Psoas muscle (tissue), 8 donors: ENCODE results near the gene ZNF568. TPM values are rescaled to one million over a fixed set of nuclear protein-coding genes. Genes with fewer than 3 reads are reported as not detected.

Experiments
- ATAC-seq, 4 donors: fragments of 200-7000 bp; cut with Tn5 transposase; one replicate each; pipeline ENCODE4 v1.9.1; 2020; ENCODE audit warnings: moderate library complexity in 3 of 4, mild to moderate bottlenecking in 2 of 4
- DNase-seq, 2 donors: peaks; one replicate each; pipeline ENCODE4 v3.0.0-alpha.2; 2020
- H3K27ac ChIP-seq: fragments of 200-600 bp; one replicate; pipeline ENCODE4 v1.8.0; 2022
- H3K27me3 ChIP-seq, 3 donors: fragments of 200-600 bp in 1 of 3; one replicate each; pipeline versions ENCODE4 v1.6.1 to v1.8.0; 2013 to 2022; ENCODE audit warnings: low read length in 2 of 3, mild to moderate bottlenecking in 2 of 3, moderate library complexity in 1 of 3; ENCODE audit not compliant: insufficient read depth in 3 of 3
- H3K36me3 ChIP-seq, 2 donors: fragments of 200-600 bp in 1 of 2; one replicate each; pipeline versions ENCODE4 v1.6.1 to v1.8.0; 2013 to 2022; ENCODE audit warnings: low read depth in 1 of 2, mild to moderate bottlenecking in 1 of 2, moderate library complexity in 1 of 2; ENCODE audit not compliant: insufficient read depth in 1 of 2
- H3K4me1 ChIP-seq: fragments of 200-600 bp; one replicate; pipeline ENCODE4 v1.8.0; 2022
- H3K4me3 ChIP-seq: fragments of 200-600 bp; one replicate; pipeline ENCODE4 v1.8.0; 2022; ENCODE audit warnings: mild to moderate bottlenecking
- H3K9me3 ChIP-seq: fragments of 200-600 bp; one replicate; pipeline ENCODE4 v1.8.0; 2022
- WGBS, 3 donors: extraction: QIAGEN DNeasy Blood & Tissue Kit; methylation state at CpG; one replicate each; pipeline versions ENCODE4 v1.1.6 to v1.1.7; 2013; 5-methylcytosine and 5-hydroxymethylcytosine counted together
- intact Hi-C, 2 donors: fragments of 100-400 bp; cut with DNase I; formaldehyde crosslinking; loops; one replicate each; pipeline versions ENCODE4 v1.11.0 to v1.14.2; 2022
- polyA plus RNA-seq, 3 donors: library from polyadenylated mRNA; stranded (reverse); fragments of 200-250 nt; gene quantifications; one replicate each; pipeline ENCODE4 v1.2.3, GENCODE V29; 2013
- total RNA-seq, 4 donors: library from RNA; stranded (reverse); fragmentation: NEBNext Ultra II Directional in 2 of 4; extraction: Animal tissue kit (Norgen Biotek cat#: 25700) in 2 of 4; gene quantifications; one replicate each; pipeline versions ENCODE4 v1.2.1 to v1.2.4, GENCODE V29; 2021 to 2023
- TF ChIP-seq, protein P1 (sequence below): fragments of 200-600 bp; IDR thresholded peaks from one replicate; pipeline ENCODE4 v1.8.0; 2022; ENCODE audit warnings: antibody characterized with exemption
- donor health status: healthy with polysubstance abuse.
- donor health status: DM: no; HTN: no; CAD: no; lungs with moderate emphysema.
- donor health status: Bipolar disorder and iron deficiency.
- donor health status: healthy.
- donor health status: DM: yes; HTN: yes; CAD: no.
- donor health status: DM: no; HTN: no; CAD: no.
- donor health status: DM: no; HTN: no; CAD: no.
- donor health status: DM: yes; HTN: yes; CAD: no.

The ZNF568 gene
- total and polyA plus RNA-seq, 7 donors = 2.3 to 13.9 (median 6.2) TPM

DNA sequence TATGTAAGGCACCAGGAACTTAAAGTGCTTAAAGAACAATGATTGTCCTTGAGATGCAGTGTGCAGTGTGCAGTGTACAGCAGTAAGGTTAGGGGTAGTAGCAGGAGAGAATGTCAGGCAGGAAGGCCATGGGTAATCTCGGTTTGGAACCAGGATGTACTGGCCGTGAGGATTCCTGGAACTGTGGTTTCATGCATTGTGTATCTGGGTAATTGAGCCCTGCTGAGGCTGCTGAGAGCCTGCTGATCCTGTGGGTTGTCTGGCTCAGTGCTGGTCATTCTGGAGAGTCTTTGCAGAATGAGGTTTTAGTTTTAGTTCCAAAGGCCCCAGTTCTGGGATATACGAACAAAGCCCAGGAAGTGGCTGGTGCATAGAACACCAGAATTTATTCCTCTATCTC, 71.0 kb downstream of the ZNF568 start:
- intact Hi-C loops = no loop called here
- Histone ChIP-seq H3K36me3 (peaks cover 0 to 23% of the 10 kb centered on the region in 2 donors), H3K27ac (no peak overlapping the region), H3K4me1 (no peaks in the 10 kb centered on the region), H3K27me3 (no peaks in the 10 kb centered on the region), H3K9me3 (peaks cover 20% of the 10 kb centered on the region), H3K4me3 (no peak overlapping the region)
- WGBS, 3 donors = 41 to 45% (median 43%) methylated on average over 3 of the region's 3 CpGs
- ATAC-seq (no peak), DNase-seq (no peak)
- TF ChIP-seq, protein P1, sequence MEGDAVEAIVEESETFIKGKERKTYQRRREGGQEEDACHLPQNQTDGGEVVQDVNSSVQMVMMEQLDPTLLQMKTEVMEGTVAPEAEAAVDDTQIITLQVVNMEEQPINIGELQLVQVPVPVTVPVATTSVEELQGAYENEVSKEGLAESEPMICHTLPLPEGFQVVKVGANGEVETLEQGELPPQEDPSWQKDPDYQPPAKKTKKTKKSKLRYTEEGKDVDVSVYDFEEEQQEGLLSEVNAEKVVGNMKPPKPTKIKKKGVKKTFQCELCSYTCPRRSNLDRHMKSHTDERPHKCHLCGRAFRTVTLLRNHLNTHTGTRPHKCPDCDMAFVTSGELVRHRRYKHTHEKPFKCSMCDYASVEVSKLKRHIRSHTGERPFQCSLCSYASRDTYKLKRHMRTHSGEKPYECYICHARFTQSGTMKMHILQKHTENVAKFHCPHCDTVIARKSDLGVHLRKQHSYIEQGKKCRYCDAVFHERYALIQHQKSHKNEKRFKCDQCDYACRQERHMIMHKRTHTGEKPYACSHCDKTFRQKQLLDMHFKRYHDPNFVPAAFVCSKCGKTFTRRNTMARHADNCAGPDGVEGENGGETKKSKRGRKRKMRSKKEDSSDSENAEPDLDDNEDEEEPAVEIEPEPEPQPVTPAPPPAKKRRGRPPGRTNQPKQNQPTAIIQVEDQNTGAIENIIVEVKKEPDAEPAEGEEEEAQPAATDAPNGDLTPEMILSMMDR = no peak

DNA sequence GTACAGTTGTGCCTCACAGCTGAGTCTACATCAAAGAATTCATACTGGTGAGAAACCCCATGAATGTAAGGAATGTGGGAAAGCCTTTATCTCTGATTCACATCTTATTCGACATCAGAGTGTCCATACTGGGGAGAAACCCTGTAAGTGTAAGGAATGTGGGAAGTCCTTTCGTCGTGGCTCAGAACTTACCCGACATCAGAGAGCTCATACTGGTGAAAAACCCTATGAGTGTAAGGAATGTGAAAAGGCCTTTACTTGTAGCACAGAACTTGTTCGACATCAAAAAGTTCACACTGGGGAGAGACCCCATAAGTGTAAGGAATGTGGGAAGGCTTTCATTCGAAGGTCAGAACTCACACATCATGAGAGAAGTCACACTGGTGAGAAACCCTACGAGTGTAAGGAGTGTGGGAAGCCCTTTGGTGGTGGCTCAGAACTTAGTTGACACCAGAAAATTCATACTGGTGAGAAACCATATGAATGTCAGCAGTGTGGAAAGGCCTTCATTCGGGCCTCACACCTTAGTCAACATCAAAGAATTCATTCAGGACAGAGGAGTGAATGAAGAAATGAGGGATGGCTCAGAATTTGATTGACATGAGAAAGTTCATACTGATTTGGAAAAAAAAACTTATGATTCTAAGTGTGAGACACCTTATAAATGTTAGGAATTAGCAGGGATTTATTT, 81.2 kb downstream of the ZNF568 start:
- Histone ChIP-seq H3K27ac (no peak overlapping the region), H3K9me3 (peaks cover 48% of the 10 kb centered on the region), H3K4me3 (no peak overlapping the region), H3K4me1 (no peaks in the 10 kb centered on the region), H3K36me3 (peaks cover 7 to 42% of the 10 kb centered on the region in 2 donors), H3K27me3 (no peaks in the 10 kb centered on the region)
- ATAC-seq = no peak
- intact Hi-C loops = no loop called here
- WGBS, 3 donors = 90 to 95% (median 94%) methylated on average over 8 of the region's 8 CpGs
- TF ChIP-seq, protein P1 = no peak
- no peak for DNase-seq

- Histone ChIP-seq H3K4me3 (no peak overlapping the region), H3K9me3 (peaks cover 44% of the 10 kb centered on the region), H3K27me3 (no peaks in the 10 kb centered on the region), H3K36me3 (peaks cover 7 to 36% of the 10 kb centered on the region in 2 donors), H3K4me1 (no peaks in the 10 kb centered on the region), H3K27ac (no peak overlapping the region)
- intact Hi-C loops = no loop called here
- WGBS, 3 donors = 89 to 91% (median 90%) methylated on average over 7 of the region's 7 CpGs
- DNase-seq = no peak
- TF ChIP-seq, protein P1 = no peak
- no peak for ATAC-seq
These were observed 81.7 kb downstream of the ZNF568 start for GRCh38 chr19:36997843-36998235.

GRCh38 chr19:36999313-36999712, 83.2 kb downstream of the ZNF568 start:
- DNase-seq (no peak), ATAC-seq (no peak)
- WGBS, 3 donors = 97 to 98% (median 97%) methylated on average over 2 of the region's 2 CpGs
- Histone ChIP-seq H3K27me3 (no peaks in the 10 kb centered on the region), H3K27ac (no peak overlapping the region), H3K36me3 (peaks cover 7 to 29% of the 10 kb centered on the region in 2 donors), H3K4me1 (no peaks in the 10 kb centered on the region), H3K9me3 (peaks cover 40% of the 10 kb centered on the region), H3K4me3 (no peak overlapping the region)
- intact Hi-C loops = no loop called here
- TF ChIP-seq, protein P1 = no peak
